ENCODE results near the gene UBE2E2.

GRCh38 chr3:23548706-23549105 is 345.6 kb downstream of the UBE2E2 start:
- no peak for TF ChIP-seq POLR2AphosphoS5 (IDR thresholded peaks at IDR 0.05; ENCODE audit: low read depth, low read length)
- TF ChIP-seq POLR2A (IDR thresholded peaks at IDR 0.05; ENCODE audit: low read depth, low read length) = no peak
